Measurements from ENCODE around the gene IL17RB.

Gene IL17RB

DNA sequence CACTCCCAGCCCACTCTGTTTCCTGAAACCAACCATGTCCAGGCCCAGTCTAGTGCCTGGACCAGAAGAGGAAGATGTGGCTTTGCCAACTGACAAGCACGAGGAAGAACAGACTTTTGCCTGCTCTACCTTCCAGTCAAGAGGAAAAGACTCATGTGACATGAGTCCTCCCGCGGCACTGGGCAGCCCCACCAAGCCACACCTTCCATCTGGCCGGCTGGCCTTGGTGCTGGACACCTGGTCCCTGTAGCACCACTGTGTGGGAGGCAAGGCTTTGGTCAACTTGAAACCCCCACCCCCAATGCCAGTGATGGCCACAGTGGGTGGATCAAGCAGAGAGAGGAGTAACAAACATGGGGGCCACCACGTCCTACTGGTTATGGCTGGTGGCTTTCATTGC lies 12.7 kb upstream of the IL17RB start:
- no peak for DNase-seq

DNA sequence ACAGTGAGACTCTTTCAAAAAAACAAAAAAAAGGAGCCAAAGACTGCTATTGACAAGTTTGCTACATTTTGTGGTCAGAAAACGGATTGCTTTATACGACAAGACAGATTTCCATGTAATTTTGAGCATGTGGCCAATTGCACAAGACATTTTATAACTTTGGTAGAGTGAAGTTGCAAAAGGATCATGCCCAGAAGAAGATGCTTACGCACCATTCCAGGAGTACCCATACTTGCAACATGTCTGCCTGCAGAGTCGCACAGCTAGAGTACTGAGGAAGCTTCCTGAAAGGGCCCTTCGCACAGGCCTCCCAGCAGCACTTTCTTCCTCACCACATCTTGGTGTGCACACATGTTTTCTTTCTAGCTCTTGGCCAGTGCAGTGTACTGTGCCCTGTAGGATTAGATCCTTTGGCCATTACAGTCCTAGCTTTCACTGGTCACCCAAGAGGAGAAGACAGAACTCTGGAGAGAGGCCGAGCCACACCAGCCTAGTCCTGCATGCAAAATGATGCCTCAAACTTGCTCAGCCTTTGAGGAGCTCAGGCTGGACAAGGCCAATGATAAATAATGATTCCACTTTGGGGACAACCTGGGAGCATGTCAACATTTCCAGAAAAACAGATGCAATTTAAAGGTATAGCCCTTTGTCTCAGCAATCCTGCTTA lies 11.8 kb upstream of the IL17RB start:
- DNase-seq = no peak

- DNase-seq = no peak
Measured at GRCh38 chr3:53835257-53835656, 11.1 kb upstream of the IL17RB start.

- no peak for DNase-seq
Measured at GRCh38 chr3:53836084-53836872, 10.1 kb upstream of the IL17RB start.

DNA sequence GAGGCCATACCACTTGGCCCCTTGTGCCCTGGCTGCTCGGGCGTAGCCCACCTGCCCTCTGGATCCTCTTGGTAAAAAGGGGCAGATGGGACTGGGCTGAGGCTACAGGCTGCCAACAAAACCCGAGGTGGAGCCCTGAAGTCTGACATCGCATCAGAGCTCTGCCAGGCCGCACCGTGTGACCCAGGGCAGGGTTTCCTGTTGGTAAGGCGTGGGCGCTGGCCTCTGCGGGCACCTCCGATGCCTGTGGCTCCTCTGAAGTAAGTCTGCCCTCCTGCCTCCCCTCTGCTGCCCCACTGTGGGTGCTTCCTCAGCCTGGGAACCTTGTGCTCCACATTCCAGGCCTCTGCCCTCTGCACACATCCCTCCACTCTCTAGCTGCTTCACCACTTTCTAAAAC lies 9.0 kb upstream of the IL17RB start:
- no peak for DNase-seq

GRCh38 chr3:53841296-53841695 lies 5.1 kb upstream of the IL17RB start:
- DNase-seq = no peak

DNA sequence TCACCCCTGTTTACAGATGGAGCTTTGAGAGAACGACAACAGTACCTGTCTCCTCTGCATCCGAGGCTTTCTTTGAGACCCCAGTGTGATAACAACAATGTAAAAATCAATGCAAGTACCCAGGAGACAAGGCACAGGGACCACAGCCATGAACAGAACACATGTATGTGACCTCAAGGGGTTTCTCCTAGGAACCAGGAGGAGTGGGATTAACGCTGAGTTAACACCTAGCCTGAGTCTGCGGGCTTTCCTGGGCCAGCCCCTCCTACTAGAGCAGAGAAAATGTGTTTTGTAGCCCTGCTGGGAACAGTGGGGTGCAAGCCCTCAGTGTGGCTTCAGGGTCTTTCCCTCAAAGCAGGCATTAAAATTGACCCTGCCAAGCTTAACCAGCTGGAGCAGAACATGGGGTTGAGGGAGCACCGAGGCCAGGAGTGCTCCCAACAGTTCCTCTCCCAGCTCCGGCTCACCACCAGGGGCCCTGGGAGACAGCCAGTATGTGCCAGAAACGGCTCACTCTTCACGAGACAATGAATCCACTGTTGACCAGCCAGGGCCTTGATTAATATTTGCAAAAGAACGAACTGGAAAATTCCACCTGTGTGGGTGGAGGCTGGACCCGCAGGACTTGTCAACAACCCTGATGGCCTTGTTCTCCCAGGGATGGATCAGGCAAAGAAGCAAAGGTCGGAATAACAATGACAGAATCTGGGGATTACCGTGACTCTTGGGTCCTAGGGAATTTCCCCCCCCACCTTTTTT lies 3.8 kb upstream of the IL17RB start:
- DNase-seq = peak; percentile 51

DNA sequence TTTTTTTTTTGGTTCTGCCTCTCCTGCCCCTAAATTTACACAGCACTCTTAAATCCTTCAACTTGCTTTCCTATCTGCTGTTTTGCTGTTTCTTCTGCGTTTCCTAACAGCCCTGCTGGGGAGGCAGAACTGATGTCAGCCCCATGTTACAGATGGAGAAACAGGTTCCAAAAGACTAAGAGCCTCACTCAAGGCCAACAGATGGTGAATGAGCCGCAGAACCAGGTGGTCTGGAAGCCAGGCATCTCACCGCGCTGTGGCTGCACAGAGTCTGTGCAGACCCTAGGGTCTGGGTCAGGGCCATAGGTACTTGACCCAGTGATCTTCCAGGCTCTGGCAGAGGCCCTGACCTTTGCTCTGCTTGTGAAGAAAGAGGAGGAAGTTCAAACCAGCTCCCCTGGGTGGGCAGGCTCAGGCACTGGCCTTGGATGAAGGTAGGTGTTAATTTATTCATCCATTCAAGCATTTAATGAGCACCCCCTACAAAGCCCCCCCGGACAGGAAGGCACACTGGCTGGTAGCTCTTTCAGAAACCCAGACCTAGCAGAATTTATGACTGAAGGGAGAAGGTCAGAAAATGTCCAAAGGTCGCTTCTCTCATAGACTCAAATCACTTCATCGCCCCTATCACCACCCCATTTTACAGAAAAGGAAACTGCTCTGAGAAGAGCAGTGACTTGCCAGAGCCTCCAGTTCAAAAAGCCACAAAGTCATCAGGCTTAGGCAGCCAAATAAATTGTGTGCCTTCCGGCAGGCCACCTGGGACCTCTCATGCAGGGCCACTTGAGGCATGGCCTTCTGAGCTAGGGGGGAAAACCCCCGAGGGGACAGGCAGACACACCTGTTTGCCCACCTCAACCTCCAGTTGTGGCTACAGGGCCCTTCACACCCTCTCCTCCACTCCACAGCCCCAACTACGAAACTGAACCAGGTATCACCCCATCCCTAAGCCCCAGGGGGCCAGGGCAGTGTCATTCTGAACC lies 2.9 kb upstream of the IL17RB start:
- DNase-seq = no peak

DNA sequence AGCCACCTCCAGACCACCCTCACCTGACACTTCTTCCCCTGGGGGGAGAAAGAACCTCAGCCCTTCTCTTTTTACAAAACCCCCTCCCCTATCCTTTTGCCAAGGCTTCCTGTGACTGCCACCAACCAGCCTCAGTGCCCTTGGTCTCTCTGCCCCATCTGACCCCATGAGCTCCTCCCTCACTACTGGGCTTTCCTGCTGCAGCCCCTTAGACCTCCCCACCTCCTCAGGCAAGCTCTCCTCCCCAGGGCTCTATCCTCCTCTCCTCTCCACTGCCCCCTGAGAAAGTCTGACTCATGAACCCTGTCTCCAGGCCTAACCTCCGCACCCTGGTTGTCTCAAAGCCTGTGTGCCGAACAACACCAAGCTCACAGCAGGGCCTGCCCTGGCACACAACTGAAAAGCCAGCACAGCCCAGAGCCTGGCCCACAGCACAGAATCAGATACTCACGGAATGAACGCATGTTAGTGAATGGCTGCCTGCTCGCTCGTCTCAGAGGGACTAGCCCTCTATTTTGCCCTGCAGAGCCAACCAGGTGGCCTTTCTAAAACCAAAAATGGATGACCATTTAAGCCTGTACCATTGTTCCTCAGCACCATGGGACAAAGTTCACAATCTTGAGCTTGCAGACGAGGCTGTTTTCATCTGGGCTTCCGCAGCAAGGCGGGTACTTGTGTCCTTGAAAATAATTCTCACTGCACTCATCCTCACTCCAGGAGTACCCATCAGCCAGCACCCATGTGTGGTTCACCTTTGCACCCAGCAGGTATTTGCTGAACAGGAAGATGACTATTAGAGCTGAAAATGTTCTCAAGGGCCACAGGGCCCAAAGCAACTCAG lies 1.9 kb upstream of the IL17RB start:
- no peak for DNase-seq

DNA sequence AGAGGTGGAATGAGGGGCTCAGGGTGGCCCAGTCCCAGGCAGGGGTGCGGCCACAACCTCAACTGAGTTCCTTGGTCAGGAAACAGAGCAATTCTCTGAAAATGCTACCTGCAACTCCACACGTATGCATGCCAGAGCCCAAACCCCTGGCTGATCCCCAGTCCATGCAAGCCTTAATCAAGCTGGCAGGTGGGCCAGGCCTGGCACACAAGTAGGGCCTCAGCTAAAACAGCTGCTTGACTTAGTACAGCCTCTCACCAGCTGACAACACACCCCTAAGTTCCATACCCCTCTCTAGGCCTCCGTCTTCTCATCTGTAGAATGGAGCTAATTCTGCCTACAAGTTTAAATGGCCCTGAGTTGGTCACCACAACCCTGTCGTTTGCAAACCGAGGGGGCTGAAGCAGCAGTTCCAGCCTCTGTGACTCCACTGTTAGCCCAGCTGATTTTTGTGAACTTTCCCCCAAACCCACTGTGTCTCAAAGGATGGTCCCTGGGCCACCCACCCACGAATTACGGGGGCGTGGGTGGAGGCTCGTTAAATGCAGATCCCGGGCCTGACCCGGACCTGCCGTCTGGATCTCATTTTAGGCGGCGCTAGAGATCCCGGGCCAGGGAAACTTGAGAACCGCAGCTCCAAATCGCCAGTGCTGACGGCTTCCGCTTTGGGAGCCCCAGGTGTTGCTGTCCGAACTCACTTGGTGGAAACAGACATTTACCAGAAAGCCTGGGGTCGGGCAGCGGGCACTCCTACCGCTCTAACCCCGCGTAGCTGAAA lies 1.1 kb upstream of the IL17RB start:
- DNase-seq = no peak

GRCh38 chr3:53845881-53846133 lies 561 bp upstream of the IL17RB start:
- DNase-seq = no peak

DNA sequence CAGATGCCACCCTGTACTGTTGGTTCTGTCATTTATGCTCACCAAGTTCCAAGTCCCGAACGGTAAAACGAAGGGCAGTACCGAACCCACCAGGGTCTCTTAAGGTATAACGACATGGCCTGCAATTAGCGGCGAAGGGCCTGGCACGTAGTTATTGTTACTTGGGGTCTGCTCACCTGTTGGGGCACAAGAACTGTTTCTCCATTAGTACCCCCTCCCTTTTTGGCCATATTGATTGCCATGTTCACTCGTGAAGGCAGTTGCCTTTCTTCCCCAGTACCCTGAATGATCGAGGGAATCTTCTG lies 435 bp downstream of the IL17RB start:
- no peak for DNase-seq

GRCh38 chr3:53849916-53850315 lies 3.5 kb downstream of the IL17RB start:
- no peak for DNase-seq

- no peak for DNase-seq
Measured at GRCh38 chr3:53850895-53851294, 4.5 kb downstream of the IL17RB start.

DNA sequence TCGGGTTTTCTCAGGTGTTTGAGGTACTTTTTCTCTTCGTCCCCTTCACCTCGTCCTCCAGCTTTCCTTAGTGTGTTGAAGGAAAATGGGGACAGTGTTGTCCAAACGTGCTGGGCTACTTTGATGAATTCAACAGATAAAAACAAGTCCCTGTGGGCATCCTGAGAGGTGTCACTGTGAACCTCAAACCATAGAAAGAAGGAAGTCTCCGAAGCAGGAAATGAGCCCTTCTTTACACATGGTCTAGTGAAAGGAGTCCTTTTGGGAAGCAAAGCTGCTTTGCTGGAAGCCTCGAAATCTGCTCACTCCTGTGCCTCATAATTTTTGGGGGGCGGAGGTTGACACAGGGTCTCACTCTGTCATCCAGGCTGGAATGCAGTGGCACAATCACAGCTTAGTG lies 10.6 kb downstream of the IL17RB start:
- DNase-seq = no peak

DNA sequence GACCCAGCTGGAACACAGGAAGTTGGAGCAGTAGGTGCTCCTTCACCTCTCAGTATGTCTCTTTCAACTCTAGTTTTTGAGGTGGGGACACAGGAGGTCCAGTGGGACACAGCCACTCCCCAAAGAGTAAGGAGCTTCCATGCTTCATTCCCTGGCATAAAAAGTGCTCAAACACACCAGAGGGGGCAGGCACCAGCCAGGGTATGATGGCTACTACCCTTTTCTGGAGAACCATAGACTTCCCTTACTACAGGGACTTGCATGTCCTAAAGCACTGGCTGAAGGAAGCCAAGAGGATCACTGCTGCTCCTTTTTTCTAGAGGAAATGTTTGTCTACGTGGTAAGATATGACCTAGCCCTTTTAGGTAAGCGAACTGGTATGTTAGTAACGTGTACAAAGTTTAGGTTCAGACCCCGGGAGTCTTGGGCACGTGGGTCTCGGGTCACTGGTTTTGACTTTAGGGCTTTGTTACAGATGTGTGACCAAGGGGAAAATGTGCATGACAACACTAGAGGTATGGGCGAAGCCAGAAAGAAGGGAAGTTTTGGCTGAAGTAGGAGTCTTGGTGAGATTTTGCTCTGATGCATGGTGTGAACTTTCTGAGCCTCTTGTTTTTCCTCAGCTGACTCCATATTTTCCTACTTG lies 11.9 kb downstream of the IL17RB start:
- DNase-seq = no peak

DNA sequence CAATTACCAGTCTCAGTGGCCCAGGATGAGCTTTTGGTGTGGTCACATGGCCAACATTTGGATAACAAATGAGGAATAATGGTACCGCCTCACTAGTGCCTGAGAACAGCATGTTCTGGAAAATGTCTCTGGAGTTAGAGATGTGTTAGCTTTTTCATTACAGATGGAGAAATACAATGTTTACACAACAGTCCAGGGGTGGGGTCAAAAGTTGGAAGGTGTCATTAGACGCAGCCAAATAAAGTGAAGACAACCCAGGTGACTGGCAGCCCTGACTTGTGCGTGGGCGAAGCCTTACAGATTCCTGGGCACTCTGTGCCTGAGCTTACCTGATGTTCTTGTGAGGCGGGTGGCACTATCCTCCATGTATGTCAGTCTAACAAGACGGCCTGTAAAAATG lies 12.8 kb downstream of the IL17RB start:
- DNase-seq = no peak

GRCh38 chr3:53860196-53860595 lies 13.8 kb downstream of the IL17RB start:
- DNase-seq = no peak

DNA sequence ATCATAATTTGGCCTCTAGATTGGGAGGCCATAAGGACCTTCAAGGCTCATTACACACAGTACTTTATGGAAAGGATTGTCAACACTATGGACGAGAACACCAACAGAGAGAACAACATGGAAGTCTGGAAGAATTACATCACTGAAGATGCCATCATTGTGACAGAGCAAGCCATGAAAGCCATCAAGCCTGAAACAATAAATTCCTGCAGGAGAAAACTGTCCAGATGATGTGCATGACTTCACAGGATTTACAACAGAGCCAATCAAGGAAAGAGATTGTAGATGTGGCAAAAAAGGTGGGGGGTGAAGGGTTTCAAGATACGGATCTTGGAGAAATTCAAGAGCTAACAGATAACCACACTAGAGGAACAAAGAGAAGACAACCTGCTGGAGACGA lies 15.9 kb downstream of the IL17RB start:
- no peak for DNase-seq

DNA sequence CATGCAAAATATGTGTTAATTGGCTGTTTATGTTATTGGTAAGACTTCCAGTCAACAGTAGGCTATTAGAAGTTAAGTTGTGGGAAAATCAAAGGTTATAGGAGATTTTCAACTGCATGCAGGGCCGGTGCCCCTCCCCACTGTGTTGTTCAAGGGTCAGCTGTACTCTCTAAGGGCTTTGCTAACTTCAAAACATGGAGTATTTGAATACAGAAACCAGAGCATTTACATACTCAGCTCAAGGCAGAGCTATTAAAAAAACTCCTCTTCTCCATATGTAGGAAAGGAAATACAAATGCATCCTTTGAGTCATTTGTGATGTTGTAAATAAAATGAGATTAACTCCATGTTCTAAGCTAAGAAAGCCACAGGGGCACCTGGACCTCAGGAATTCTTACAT lies 16.8 kb downstream of the IL17RB start:
- no peak for DNase-seq

Measured in DMS153 (cell line).